RWPE2 (cell line): Measurements from ENCODE around the gene ZDHHC15.
"Not testable (repeated sequence)": the region's sequence is repeated elsewhere in the genome, so short reads cannot be mapped to it uniquely, and the experiment has no call there.

ENCODE experiments used
- ATAC-seq: fragments of 200-7000 bp; cut with Tn5 transposase; 3 replicates; pipeline ENCODE4 v1.9.1; 2021; ENCODE audit warnings: low read depth
- DNase-seq: peaks from one replicate; pipeline ENCODE4 v3.0.0-alpha.2; 2020; ENCODE audit warnings: low spot score
- H3K27ac ChIP-seq: fragments of 450-650 bp; 2 replicates; pipeline ENCODE4 v1.5.1; 2017; ENCODE audit warnings: mild to moderate bottlenecking; ENCODE audit not compliant: poor library complexity, severe bottlenecking
- H3K27me3 ChIP-seq: fragments of 250-450 bp; sonication (Bioruptor Pico); 2 replicates; pipeline ENCODE4 v1.5.1; 2021; ENCODE audit warnings: mild to moderate bottlenecking, moderate library complexity; ENCODE audit not compliant: insufficient read depth, poor library complexity, severe bottlenecking
- H3K36me3 ChIP-seq: fragments of 250-450 bp; sonication (Bioruptor Pico); 2 replicates; pipeline ENCODE4 v1.5.1; 2020; ENCODE audit warnings: low read depth, mild to moderate bottlenecking, moderate library complexity
- H3K4me1 ChIP-seq: fragments of 250-450 bp; sonication (Bioruptor Pico); 2 replicates; pipeline ENCODE4 v1.5.1; 2021; ENCODE audit warnings: mild to moderate bottlenecking, moderate library complexity; ENCODE audit not compliant: insufficient read depth, poor library complexity, severe bottlenecking
- H3K4me3 ChIP-seq: fragments of 250-450 bp; sonication (Bioruptor Pico); 2 replicates; pipeline ENCODE4 v1.5.1; 2021; ENCODE audit warnings: mild to moderate bottlenecking, moderate library complexity; ENCODE audit not compliant: severe bottlenecking
- H3K9me3 ChIP-seq: fragments of 250-450 bp; sonication (Bioruptor Pico); 2 replicates; pipeline ENCODE4 v1.5.1; 2021; ENCODE audit warnings: mild to moderate bottlenecking, moderate library complexity; ENCODE audit not compliant: severe bottlenecking
- TF ChIP-seq, protein P1 (sequence below): fragments of 450-650 bp; IDR thresholded peaks from one replicate; pipeline ENCODE4 v1.5.1; 2017; ENCODE audit warnings: mild to moderate bottlenecking, moderate library complexity; ENCODE audit not compliant: poor library complexity, severe bottlenecking

ZDHHC15 gene

DNA sequence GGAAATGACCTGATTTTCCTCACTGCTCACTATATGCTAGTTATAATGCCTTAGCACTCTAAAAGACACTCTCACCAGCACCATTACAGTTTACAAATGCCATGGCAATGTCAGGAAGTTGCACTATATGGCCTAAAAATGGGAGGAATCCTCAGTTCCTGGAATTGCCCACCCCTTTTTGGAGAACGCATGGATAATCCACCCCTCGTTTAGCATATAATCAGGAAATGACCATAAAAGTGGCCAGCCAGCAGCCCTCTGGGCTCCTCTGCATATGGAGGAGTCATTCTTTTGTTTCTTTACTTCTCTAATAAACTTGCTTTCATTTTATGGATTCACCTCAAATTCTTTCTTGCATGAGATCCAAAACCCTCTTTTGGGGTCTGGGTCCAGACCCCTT, 156.0 kb downstream of the ZDHHC15 start:
- ATAC-seq (no peak), DNase-seq (no peak)
- Histone ChIP-seq H3K4me1 (no peaks in the 10 kb centered on the region), H3K9me3 (no peaks in the 10 kb centered on the region), H3K27me3 (no peaks in the 10 kb centered on the region), H3K27ac (no peak overlapping the region), H3K4me3 (no peak overlapping the region), H3K36me3 (no peaks in the 10 kb centered on the region)
- TF ChIP-seq, protein P1, sequence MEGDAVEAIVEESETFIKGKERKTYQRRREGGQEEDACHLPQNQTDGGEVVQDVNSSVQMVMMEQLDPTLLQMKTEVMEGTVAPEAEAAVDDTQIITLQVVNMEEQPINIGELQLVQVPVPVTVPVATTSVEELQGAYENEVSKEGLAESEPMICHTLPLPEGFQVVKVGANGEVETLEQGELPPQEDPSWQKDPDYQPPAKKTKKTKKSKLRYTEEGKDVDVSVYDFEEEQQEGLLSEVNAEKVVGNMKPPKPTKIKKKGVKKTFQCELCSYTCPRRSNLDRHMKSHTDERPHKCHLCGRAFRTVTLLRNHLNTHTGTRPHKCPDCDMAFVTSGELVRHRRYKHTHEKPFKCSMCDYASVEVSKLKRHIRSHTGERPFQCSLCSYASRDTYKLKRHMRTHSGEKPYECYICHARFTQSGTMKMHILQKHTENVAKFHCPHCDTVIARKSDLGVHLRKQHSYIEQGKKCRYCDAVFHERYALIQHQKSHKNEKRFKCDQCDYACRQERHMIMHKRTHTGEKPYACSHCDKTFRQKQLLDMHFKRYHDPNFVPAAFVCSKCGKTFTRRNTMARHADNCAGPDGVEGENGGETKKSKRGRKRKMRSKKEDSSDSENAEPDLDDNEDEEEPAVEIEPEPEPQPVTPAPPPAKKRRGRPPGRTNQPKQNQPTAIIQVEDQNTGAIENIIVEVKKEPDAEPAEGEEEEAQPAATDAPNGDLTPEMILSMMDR: no peak

DNA sequence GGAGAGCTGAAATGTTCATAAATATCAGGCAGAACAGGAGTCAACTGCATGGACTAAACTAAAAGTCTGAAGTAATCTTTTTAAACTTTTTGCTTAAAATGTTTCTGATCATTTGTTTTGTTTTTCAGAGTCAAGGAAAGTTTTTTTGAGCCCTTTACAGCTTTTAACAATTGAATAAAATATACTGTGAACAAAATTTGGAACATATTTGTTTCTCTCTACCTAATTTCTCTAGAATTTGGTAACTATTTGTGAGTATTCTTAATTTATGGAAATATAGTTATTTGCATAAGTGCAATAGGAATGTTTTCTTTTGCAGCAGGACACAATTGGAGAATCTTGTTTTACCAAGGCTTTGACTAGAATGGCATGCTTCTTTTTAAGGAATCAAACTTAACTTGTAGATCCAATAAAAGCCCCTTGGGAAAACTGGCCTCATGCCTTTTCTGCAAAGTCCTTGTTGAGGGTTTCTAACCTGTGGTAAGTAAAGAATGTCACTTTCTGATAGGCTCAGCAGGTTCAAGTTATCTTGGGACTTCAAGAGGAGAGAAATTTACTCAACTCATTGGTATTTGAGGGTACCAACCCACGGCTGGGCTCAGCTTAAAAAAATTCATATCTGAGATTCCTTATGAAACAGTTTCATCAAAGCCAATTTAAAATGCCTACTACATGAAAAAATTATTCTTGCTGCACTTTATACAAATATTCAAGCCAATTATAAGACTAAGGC, 157.4 kb downstream of the ZDHHC15 start:
- DNase-seq (no peak), ATAC-seq (no peak)
- TF ChIP-seq, protein P1: no peak
- no peaks in the 10 kb centered on the region for H3K9me3 ChIP-seq
- H3K4me1 ChIP-seq: no peaks in the 10 kb centered on the region
- no peak overlapping the region for H3K4me3 ChIP-seq
- H3K27me3 ChIP-seq: no peaks in the 10 kb centered on the region
- no peak overlapping the region for H3K27ac ChIP-seq
- H3K36me3 ChIP-seq: no peaks in the 10 kb centered on the region

DNA sequence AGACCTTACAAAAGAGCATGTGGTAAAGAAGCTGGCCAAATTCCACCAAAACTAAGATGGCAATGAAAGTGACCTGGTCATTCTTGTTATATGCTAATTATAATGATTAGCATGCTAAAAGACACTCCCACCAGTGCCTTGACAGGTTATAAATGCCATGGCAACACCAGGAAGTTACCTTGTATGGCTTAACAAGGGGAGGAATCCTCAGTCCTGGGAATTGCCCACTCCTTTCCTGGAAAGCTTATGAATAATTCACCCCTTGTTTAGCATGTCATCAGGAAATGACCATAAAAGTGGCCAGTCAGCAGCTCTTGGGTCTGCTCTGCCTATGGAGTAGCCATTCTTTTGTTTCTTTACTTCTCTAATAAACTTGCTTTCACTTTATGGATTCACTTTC, 161.0 kb downstream of the ZDHHC15 start:
- TF ChIP-seq, protein P1: no peak
- Histone ChIP-seq H3K4me3 (no peak overlapping the region), H3K36me3 (no peaks in the 10 kb centered on the region), H3K27ac (no peak overlapping the region), H3K27me3 (no peaks in the 10 kb centered on the region), H3K9me3 (no peaks in the 10 kb centered on the region), H3K4me1 (no peaks in the 10 kb centered on the region)
- no peak for ATAC-seq
- DNase-seq: no peak

DNA sequence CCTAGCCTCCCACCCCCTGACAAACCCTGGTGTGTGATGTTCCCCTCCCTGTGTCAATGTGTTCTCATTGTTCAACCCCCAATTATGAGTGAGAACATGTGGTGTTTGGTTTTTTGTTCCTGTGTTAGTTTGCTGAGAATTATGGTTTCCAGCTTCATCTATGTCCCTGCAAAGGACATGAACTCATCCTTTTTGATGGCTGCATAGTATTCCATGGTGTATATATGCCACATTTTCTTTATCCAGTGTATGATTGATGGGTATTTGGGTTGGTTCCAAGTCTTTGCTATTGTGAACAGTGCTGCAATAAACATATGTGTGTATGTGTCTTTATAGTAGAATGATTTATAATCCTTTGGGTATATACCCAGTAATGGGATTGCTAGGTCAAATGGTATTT, 174.2 kb downstream of the ZDHHC15 start:
- H3K9me3 ChIP-seq, H3K4me1 ChIP-seq, H3K36me3 ChIP-seq, H3K27ac ChIP-seq, H3K27me3 ChIP-seq, H3K4me3 ChIP-seq, ATAC-seq, DNase-seq: not testable (repeated sequence)

DNA sequence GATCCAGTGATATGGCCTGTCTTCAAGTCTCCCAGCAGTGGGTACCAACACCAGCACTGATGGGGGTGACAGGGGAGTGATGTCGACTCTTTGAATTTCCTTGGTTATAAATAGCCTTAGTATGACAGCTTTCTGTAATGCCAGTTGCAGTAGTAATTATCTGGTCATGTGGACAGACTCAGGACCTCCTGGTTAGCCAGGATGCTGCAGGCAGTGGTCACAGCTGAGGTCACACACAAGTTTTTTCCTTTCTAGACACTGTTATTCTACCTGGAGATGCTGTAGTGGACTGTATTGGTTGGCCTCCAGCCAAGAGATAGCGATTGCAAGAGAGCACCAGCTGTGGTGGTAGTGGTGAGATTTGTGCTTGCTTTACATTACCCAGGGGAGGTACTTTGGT, 185.3 kb downstream of the ZDHHC15 start:
- no peaks in the 10 kb centered on the region for H3K36me3 ChIP-seq
- ATAC-seq: no peak
- TF ChIP-seq, protein P1: no peak
- no peaks in the 10 kb centered on the region for H3K9me3 ChIP-seq
- no peaks in the 10 kb centered on the region for H3K27me3 ChIP-seq
- H3K27ac ChIP-seq: no peak overlapping the region
- DNase-seq: no peak
- no peaks in the 10 kb centered on the region for H3K4me1 ChIP-seq
- no peak overlapping the region for H3K4me3 ChIP-seq
